Measurements from ENCODE around the gene TECPR1.

DNA sequence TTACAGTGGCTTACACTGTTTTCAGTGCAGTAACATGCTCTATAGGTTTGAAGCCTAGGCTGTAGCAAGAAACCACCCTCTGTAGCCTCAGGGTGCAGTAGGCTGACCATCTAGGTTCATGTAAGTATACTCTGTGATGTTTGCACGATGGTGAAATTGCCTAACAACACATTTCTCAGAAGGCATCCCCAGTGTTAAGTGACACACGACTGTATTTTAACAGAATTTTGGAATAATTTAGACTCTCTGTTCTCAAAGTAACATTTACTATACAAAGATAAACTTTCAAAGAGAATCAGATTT lies 85.4 kb downstream of the TECPR1 start:
- TF ChIP-seq POLR2A (IDR thresholded peaks at IDR 0.05; ENCODE audit: low read depth) (no peak), POLR2AphosphoS5 (IDR thresholded peaks at IDR 0.05) (no peak), EP300 (IDR thresholded peaks at IDR 0.05) (no peak)
- TF ChIP-seq, protein P1, sequence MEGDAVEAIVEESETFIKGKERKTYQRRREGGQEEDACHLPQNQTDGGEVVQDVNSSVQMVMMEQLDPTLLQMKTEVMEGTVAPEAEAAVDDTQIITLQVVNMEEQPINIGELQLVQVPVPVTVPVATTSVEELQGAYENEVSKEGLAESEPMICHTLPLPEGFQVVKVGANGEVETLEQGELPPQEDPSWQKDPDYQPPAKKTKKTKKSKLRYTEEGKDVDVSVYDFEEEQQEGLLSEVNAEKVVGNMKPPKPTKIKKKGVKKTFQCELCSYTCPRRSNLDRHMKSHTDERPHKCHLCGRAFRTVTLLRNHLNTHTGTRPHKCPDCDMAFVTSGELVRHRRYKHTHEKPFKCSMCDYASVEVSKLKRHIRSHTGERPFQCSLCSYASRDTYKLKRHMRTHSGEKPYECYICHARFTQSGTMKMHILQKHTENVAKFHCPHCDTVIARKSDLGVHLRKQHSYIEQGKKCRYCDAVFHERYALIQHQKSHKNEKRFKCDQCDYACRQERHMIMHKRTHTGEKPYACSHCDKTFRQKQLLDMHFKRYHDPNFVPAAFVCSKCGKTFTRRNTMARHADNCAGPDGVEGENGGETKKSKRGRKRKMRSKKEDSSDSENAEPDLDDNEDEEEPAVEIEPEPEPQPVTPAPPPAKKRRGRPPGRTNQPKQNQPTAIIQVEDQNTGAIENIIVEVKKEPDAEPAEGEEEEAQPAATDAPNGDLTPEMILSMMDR (IDR thresholded peaks at IDR 0.05): no peak
